NCI-H748 treated with DMSO at 0.1 percent for 48 hours (cell line): Measurements from ENCODE around the gene KDM1B.
A peak's percentile ranks its signal among the peaks of the same experiment; 100 is the strongest.
"Not testable (repeated sequence)": the region's sequence is repeated elsewhere in the genome, so short reads cannot be mapped to it uniquely, and the experiment has no call there.

Source experiments
- DNase-seq: peaks from one replicate; lab custom pipeline; 2025; lab: John Stamatoyannopoulos, UW

The KDM1B gene

GRCh38 chr6:18186540-18187250 lies 31.5 kb downstream of the KDM1B start:
- no peak for DNase-seq

GRCh38 chr6:18187701-18188100 lies 32.5 kb downstream of the KDM1B start:
- DNase-seq = no peak

DNA sequence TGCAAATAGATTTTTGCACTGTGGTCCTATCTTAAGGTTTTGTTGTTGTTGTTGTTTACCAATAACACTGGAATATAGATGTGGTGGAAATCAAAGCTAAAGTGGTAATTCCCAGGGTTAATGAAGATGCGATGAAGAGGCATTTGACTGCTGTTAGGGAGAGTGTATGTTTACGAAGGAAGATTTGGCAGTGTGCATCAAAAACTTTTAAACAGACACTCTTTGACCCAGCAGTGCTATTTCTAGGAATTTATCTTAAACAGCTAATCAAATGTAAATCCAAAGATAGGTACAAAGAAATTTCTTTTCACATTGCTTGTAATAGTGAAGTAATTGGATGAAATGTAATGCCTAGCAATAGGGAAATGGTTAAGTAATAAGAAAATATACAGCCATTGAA lies 34.0 kb downstream of the KDM1B start:
- DNase-seq = no peak

DNA sequence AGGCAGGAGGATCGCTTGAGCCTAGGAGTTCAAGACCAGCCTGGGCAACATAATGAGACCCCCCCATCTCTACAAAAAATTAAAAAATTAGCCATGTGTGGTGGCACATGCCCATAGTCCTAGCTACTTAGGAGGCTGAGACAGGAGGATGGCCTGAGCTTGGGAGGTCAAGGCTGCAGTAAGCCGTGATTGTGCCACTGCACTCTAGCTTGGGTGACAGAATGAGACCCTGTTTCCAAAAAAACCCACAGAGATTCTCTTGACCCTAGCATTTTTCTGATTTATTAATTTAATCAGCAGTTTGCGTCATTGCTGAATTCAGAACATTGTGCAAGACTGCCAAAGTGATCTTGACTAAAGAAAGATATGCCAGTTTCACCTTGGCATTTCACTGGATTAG lies 36.8 kb downstream of the KDM1B start:
- no peak for DNase-seq

GRCh38 chr6:18203786-18204185 lies 48.6 kb downstream of the KDM1B start:
- DNase-seq = no peak

DNA sequence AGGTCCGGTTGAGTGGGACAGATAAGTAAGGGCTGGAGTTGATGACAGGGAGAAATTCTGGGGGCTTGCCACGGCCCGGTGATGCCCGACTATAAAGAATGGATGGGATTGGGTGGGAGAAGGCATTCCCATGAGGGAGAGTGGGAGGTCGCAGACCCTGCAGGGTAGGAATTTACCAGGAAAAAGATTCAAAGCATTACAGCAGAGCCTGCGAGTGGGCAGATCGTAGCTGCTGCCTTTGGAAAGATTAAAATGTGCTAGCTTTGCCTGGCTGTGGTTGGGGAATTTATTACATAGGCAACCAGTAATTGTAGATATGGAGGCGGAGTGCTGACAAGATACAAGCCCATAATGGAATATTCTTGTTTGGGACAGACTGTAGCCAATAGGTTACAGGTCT lies 49.5 kb downstream of the KDM1B start:
- DNase-seq = no peak

DNA sequence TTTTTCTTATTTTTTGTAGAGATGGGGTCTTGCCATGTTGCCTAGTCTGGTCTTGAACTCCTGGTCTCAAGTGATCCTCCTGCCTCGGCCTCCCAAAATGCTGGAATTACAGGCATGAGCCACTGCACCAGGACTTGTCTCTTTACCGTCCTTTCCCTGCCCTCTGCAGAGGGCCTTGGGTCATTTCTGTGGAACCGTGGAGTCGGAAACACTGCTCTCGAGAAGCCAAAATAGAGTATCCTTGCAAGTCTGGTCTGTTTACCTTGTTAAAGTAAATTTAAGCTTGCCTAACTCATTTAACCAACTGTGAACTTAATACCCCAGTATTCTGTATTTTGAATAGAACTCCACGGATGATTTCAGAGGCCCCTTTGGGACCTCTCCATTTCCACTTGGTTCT lies 51.4 kb downstream of the KDM1B start:
- DNase-seq = no peak

DNA sequence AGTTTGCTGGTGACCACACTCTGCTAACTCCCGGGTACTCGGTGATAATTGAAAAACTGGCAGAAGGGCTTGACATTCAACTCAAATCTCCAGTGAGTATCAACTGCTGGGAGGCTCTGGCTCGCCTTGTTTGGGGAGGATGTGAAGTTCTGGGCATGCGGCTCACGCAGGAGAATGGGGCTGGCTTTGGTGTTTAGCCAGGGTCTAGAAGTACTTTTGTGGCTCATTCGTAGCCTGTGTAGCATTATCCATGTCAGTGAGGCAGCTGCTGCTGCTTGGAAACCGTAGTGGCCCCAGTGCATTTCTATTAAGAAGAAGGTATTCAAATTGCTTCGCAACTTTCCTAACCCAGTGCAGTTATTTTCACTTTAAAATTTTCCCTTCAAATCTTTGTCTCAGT lies 52.2 kb downstream of the KDM1B start:
- no peak for DNase-seq

DNA sequence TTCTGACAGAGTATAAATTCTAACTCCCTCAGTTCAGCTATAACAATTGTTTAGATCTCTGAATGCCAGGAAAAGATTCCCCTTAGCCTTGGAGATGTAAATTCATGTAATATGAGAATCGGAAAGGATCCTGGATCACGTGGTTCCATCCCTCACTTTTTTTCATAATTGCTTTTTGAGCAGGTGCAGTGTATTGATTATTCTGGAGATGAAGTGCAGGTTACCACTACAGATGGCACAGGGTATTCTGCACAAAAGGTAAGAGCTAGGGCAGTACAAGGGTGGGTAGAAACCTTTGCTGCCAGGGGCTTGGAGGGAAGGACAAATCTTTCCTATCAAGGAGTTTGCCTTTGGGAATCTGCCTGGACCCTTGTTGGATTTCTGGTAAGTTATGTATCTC lies 52.7 kb downstream of the KDM1B start:
- peak; percentile 79 for DNase-seq

- not testable (repeated sequence) for DNase-seq
These were observed 53.6 kb downstream of the KDM1B start for GRCh38 chr6:18208778-18209177.

- DNase-seq = peak; percentile 20
These were observed 54.4 kb downstream of the KDM1B start for GRCh38 chr6:18209539-18210197.

DNA sequence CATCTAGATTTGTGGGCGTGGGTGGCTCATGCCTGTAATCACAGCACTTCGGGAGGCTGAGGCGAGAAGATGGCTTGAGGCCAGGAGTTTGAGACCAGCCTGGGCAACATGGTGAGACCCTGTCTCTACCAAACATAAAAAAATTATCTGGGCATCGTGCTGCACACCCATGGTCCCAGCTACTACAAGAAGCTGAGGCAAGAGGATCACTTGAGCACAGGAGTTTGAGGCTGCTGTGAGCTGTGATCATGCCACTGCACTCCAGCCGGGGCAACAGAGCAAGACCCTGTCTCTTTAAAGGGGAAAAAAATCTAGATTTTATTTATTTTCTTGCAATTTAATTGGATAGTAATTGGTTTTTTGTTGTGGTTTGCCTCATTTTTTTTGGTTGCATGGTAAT lies 55.5 kb downstream of the KDM1B start:
- DNase-seq = no peak

DNA sequence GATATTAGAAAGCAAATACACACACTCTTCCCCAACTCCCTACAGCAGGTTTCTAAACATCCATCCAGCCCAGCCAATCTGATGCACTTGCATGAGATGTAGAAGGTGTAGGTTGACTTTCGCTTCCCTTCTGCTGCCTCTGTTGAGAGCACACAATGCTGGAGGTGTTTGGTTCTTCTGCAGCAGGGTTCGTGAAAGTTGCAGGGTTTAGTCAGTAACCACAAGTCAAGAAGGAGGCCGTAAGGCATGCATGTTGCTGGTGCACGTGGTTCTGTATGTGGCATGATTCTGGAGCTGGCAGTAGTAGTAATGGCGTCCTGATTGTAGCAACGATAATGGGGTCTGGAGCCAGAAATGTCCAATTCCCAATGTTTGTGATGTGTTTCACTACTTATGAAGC lies 56.1 kb downstream of the KDM1B start:
- no peak for DNase-seq

- DNase-seq = no peak
These were observed 57.0 kb downstream of the KDM1B start for GRCh38 chr6:18212231-18212630.

GRCh38 chr6:18213439-18213838 lies 58.2 kb downstream of the KDM1B start:
- no peak for DNase-seq

GRCh38 chr6:18214003-18214402 lies 58.8 kb downstream of the KDM1B start:
- DNase-seq = no peak

GRCh38 chr6:18215436-18215835 lies 60.2 kb downstream of the KDM1B start:
- DNase-seq = no peak

GRCh38 chr6:18216411-18216810 lies 61.2 kb downstream of the KDM1B start:
- no peak for DNase-seq

GRCh38 chr6:18218233-18218632 lies 63.0 kb downstream of the KDM1B start:
- no peak for DNase-seq

DNA sequence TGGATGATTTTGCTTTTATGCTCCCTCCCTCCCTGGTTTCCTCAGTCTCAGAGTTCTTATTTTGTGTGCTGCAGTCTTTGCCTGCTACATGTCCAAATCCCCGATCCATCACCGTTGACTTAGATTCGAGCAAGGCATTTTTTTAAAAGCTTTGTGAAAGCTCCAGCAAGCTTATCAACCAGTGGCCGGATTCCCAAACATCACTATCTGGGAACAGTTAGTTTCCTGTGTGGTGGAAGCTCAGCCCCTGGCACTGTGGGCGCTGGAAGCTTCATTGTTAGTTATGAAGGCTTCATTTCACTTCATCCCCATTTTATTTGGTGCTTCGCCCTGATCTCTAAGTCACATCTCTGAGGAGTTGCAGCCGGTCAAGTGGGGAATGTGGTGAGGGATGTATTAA lies 64.4 kb downstream of the KDM1B start:
- DNase-seq = no peak

GRCh38 chr6:18221288-18221615 lies 66.0 kb downstream of the KDM1B start:
- no peak for DNase-seq

GRCh38 chr6:18226451-18227105 lies 71.4 kb downstream of the KDM1B start:
- DNase-seq = not testable (repeated sequence)

- not testable (repeated sequence) for DNase-seq
These were observed 71.9 kb downstream of the KDM1B start for GRCh38 chr6:18227166-18227565.

- not testable (repeated sequence) for DNase-seq
These were observed 73.4 kb downstream of the KDM1B start for GRCh38 chr6:18228590-18228989.
